ENCODE results near the gene NINJ1.

Gene NINJ1

DNA sequence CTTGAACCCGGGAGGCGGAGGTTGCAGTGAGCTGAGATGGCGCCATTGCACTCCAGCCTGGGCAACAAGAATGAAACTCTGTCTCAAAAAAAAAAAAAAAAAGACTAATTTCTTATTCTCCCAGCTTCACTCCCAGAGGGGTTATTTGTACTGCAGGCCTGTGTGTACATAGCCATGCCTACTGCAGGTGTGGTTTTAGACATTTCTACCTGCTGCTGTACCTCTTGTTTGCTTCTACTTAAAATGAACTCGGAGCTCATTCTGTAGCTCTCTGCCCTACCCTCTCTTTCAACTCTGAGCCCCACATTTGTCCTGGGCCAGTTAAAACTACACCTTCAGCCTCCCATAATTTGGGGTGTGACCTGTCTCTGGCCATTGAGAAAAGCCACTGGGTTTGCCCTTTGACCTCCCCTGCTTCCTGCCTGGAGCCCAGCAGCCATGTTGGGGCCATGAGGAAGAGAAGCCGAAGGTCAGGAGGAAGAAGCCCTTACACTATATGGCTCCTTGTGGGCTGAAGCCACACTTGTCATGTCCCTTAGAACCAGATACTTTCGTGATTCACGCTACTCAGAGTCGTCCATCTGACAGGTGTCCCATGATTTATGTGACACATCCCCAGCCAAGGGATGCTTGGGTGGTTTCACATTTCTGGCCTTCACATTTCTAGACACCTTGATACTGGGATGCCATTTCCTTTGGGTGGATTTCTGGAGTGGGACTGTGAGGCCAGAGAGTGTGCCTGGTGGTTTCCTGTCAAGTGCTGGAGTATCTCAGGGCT lies 47.4 kb downstream of the NINJ1 start:
- DNase-seq, result no peak

- no peak for DNase-seq
Measured at GRCh38 chr9:93085676-93086075, 48.4 kb downstream of the NINJ1 start.

DNA sequence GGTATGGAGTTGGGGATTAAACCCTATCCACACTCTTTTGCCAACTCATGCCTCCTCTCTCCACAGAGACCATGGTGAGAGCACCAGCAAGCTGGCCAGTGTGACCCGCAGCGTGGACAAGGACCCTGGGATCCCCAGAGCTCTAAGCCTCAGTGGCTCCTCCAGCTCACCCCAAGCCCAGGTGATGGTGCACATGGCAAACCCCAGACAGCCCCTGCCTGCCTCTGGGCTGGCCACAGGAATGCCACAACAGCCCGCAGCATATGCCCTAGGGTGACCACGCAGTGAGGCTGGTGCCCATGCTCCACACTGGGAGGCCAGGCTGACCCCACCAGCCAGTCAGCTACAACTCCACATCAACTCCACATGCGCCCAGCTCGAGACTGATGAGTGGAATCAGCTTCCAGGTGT lies 49.6 kb downstream of the NINJ1 start:
- DNase-seq, result no peak

DNA sequence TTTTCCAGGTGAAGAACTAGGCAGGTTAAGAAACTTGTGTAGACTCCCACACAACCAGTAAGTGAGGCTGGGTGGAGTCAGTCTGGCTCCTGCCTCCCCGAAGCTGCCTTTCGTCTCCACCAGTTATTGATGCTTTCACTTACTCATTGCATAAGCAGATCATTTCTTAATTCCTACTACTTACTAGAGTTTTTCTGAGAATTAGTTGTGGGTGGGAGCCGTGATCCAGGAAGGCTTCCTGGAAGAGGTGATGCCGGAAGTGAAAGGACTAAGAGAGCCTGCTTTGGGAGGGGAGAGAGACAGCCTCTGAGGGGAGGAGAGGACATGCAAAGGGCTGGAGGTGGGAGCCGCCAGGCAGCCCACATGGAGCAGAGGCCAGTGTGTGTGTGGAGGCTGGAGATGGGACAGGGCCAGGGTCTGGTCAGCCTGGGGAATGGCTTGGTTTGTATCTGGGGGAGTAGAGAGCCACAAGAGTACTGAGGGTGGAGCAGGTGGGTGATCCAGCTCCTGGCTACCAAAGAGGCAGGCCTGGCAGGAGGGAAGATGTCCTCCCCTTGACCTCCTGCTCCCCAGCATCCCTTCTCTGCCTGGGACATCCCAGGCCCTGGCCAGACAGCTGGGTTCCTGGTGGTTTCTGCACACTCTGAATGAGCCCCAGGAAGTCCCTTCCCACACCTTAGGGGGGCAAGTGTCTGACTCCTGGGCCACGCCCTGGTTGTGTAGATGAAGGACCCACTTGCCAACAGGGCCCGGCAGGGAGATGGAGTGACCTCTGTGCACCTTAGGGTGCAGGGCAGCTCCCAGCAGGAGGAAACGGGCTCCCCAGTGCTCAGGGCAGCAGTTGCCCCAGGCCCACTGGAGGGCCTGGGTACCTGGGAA lies 50.2 kb downstream of the NINJ1 start:
- DNase-seq, result no peak

- no peak for DNase-seq
Measured at GRCh38 chr9:93082841-93083411, 51.1 kb downstream of the NINJ1 start.

GRCh38 chr9:93081931-93082330 lies 52.1 kb downstream of the NINJ1 start:
- no peak for DNase-seq

- DNase-seq, result no peak
Measured at GRCh38 chr9:93081081-93081529, 52.9 kb downstream of the NINJ1 start.

DNA sequence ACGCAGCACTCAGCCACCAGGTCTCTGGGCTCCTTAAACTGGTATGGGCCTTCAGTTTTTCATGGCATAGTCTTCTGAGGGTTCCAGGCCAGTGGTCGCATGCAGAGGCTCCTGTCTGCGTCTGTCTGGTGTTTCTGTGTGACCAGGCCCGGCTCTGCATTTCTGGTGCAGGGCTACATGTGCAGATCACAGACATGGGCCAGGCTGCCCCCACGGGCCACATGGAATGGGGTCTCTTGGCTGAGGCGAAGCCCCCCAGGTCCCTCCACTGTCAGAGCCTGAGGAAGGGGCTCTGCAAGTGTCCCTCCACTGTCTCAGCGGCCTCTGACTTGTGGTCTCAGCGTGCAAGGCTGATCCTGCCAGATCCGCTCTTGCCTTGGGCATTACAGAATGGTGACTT lies 53.6 kb downstream of the NINJ1 start:
- DNase-seq, result no peak

GRCh38 chr9:93079371-93079770 lies 54.7 kb downstream of the NINJ1 start:
- DNase-seq, result no peak

DNA sequence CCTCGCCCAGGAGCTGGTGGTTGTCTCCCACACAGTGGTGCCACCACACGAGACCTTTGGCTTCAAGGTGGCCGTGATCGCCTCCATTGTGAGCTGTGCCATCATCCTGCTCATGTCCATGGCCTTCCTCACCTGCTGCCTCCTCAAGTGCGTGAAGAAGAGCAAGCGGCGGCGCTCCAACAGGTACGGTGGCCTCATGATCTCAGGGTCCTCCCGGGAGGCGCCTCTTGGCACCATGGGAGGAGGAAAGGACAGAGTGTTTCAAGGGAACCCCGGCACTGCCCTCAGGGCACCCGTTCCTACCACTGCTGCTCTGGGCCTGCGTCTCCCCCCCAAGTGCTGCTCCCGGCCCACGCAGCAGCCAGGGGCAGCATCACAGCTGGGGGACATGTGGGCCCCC lies 56.2 kb downstream of the NINJ1 start:
- DNase-seq, result no peak

GRCh38 chr9:93077367-93077766 lies 56.7 kb downstream of the NINJ1 start:
- no peak for DNase-seq

- no peak for DNase-seq
Measured at GRCh38 chr9:93076792-93077128, 57.3 kb downstream of the NINJ1 start.

- DNase-seq, result no peak
Measured at GRCh38 chr9:93076101-93076791, 57.8 kb downstream of the NINJ1 start.

- DNase-seq, result no peak
Measured at GRCh38 chr9:93072383-93072795, 61.7 kb downstream of the NINJ1 start.
